Retinal pigment epithelial cell (primary cell): ENCODE results near the gene FBXW7.
A peak's percentile ranks its signal among the peaks of the same experiment; 100 is the strongest.

ENCODE experiments used
- DNase-seq: peaks from one replicate; pipeline ENCODE4 v3.0.0-alpha.2; 2010; ENCODE audit warnings: low read depth
- H3K4me3 ChIP-seq: 2 replicates; pipeline ENCODE4 v1.5.1; 2011; ENCODE audit warnings: mild to moderate bottlenecking, low read length, control low read depth, moderate library complexity
- TF ChIP-seq, protein P1 (sequence below): conservative IDR thresholded peaks from 2 replicates; pipeline ENCODE4 v1.5.1; 2011; ENCODE audit warnings: low read depth, low read length, control low read depth, inconsistent platforms

The FBXW7 gene

DNA sequence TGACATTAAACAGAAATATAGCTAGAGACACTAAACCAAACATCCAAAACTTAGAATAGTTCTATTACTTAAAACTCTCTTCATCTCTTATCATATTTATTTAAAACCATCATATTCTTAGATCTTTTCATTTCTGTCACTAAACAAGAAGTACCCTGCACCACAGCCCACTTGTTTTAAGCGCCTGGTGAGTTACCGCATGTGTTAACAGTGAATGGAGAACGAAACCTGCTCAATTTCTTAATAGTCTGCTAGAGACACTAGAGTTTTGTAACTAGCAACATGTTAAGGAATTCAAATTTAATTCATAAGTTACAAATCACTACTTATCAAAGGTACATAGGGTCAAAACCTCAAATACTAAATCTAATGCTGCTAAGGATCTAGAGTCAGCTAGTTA lies 111.5 kb downstream of the FBXW7 start:
- no peak overlapping the region for H3K4me3 ChIP-seq
- DNase-seq: no peak
- TF ChIP-seq, protein P1, sequence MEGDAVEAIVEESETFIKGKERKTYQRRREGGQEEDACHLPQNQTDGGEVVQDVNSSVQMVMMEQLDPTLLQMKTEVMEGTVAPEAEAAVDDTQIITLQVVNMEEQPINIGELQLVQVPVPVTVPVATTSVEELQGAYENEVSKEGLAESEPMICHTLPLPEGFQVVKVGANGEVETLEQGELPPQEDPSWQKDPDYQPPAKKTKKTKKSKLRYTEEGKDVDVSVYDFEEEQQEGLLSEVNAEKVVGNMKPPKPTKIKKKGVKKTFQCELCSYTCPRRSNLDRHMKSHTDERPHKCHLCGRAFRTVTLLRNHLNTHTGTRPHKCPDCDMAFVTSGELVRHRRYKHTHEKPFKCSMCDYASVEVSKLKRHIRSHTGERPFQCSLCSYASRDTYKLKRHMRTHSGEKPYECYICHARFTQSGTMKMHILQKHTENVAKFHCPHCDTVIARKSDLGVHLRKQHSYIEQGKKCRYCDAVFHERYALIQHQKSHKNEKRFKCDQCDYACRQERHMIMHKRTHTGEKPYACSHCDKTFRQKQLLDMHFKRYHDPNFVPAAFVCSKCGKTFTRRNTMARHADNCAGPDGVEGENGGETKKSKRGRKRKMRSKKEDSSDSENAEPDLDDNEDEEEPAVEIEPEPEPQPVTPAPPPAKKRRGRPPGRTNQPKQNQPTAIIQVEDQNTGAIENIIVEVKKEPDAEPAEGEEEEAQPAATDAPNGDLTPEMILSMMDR: no peak

DNA sequence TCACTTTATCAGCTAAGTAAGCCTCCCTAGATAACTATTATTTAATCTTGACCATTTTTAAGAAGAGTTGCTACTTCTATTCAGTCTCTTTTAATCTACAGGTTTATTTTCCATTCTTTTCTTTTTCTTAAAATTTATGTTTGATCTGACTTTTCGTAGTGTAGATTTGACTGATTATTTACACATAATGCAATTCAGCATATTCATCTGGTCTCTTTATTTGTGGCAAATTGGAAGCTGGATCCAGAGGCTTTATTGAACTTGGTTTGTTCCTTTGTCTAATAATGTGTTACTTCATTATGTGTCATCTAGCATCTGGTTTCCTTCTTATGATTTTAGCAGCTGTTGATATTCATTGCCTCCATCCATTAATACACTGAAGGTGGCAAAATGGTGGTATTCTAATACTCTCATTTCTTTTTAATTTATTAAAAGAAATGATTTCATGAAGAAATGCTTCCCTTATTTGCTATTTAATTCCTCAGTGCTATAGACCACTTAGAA lies 113.0 kb downstream of the FBXW7 start:
- TF ChIP-seq, protein P1: no peak
- DNase-seq: no peak
- H3K4me3 ChIP-seq: no peak overlapping the region

DNA sequence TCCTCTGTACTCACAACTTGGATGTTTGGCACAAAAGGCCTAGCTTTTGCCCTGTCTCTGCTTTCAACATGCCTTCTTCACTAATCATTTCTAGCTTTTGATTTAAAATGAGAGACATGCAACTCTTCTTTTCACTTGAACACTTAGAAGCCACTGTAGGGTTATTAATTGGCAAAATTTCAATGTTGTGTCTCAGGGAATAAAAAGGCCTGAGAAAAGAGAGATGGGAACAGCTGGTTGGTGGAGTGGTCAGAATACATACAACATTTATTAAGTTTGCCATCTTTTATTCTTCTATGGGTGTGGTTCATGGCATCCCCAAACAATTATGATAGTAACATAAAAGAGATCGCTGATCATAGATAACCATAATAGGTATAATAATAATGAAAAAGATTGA lies 114.3 kb downstream of the FBXW7 start:
- H3K4me3 ChIP-seq: no peak overlapping the region
- DNase-seq: no peak
- TF ChIP-seq, protein P1: no peak

DNA sequence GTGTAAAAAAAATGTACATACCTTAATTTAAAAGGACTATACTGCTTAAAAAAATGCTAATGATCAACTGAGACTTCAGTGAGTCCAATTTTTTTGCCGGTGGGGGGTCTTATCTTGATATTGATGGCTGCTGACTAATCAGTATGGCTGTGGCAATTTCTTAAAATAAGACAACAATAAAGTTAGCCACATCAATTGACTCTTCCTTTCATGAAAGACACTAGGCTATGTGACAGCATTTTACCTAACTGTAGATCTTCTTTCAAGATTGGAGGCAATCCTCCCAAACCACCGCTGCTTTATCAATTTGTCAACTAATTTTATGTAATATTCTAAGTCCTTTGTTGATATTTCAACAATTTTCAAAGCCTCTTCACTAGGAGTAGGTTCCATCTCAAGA lies 116.1 kb downstream of the FBXW7 start:
- DNase-seq: no peak
- TF ChIP-seq, protein P1: no peak
- H3K4me3 ChIP-seq: no peak overlapping the region

DNA sequence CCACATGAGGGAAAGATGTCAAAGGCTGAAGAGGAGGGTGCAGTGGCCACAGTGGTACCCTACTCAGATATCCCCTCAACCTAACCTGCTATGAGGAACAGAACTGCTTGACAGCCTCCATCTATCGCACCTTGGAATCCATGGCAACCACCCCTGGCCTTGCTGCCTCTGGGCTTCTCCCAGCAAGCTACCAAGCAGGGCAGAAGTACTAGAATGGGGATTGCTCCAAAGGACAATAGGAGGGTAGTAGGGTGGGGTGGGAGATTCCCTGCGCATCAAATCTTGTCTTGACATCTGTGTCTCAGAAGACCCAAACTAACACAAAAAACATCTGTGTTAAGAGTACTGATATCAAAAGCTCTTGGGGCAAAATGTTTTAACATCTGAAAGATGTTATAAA lies 118.2 kb downstream of the FBXW7 start:
- TF ChIP-seq, protein P1: no peak
- no peak overlapping the region for H3K4me3 ChIP-seq

DNA sequence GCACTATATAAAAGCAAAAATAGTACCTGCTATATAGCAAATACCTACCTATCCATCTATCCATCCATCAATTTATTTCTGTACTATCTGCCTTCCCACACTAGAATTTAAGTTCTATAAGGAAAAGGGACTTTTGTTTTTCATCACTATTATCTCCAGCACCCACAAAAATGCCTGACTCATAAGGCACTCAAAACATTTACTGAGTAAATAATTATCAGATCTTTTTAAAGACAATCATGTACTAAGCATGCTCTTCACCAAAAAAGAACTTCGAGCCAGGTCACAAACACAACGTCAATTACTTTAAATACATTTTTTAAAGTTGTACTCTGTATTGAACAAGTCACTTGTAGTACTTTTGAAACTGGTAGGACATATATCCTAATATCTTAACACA lies 119.9 kb downstream of the FBXW7 start:
- DNase-seq: no peak
- H3K4me3 ChIP-seq: no peak overlapping the region
- TF ChIP-seq, protein P1: no peak

More for the DNA sequence above, 118.2 kb downstream of the FBXW7 start:
- no peak for DNase-seq

DNA sequence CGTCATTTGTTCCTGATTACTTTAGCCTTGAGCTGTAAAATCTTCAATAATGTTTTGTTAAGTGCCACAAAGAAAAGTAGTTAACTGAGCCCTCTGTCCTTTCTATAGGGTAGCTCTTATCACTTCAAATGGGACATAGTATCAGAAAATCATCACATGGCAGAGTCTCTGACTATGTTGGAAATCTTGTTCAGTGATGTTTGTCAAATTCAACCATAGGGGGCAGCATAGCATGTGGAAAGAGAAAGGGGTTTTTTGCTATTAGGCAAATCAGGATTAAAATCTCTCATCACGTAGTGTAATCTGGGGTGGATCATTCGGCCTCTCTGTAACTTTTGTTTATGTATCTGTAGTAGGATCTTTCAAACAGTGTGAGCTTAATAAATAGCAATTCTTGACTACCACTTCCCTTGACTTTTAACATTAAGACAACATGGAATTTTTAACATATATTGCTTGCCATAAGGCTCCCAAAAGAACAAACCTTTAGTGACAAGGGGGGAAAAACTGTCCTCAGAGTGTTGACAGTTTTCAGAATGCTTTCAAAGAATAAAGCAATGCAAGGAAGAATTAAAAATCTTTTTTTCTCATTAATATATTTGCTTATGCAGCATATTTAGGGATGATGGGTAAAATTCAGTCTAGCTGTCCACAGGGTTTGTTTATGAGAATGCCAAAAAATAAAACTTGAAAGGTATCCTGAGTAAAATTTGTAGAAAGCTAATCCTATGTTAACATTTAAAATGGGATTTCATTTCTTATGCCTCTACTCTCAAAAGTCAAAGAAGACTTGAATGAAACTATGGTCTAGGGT lies 127.2 kb downstream of the FBXW7 start:
- no peak for DNase-seq
- H3K4me3 ChIP-seq: no peak overlapping the region
- TF ChIP-seq, protein P1: peak; percentile 70
